PFSK-1 (cell line): Measurements from ENCODE around the gene HRH3.

Source experiments
- FOXP2 ChIP-seq: optimal IDR thresholded peaks from 2 replicates; pipeline ENCODE3; 2011; ENCODE audit warnings: borderline replicate concordance, control low read depth, inconsistent platforms; ENCODE audit not compliant: insufficient read depth; ENCODE audit errors: extremely low read length, extremely low read depth
- POLR2AphosphoS5 ChIP-seq: IDR thresholded peaks from 2 replicates; pipeline ENCODE4 v1.6.1; 2012; ENCODE audit warnings: low read depth, mild to moderate bottlenecking, control low read depth, low read length, moderate library complexity
- REST ChIP-seq, 2 experiments: IDR thresholded peaks; 2 replicates each; pipeline versions ENCODE4 v1.6.1 to v1.8.0; 2011 to 2012; ENCODE audit warnings: low read depth in 2 of 2, low read length in 2 of 2, control low read depth in 1 of 2, inconsistent platforms in 1 of 2, mild to moderate bottlenecking in 1 of 2, moderate library complexity in 1 of 2; ENCODE audit not compliant: insufficient read depth in 1 of 2
- SIN3A ChIP-seq: IDR thresholded peaks from 2 replicates; pipeline ENCODE4 v1.6.1; 2012; ENCODE audit warnings: mild to moderate bottlenecking, low read length, moderate library complexity, borderline replicate concordance; ENCODE audit not compliant: insufficient read depth
- TAF1 ChIP-seq: IDR thresholded peaks from 2 replicates; pipeline ENCODE4 v1.6.1; 2012; ENCODE audit warnings: low read length, control low read depth, borderline replicate concordance; ENCODE audit not compliant: insufficient read depth

HRH3 gene

GRCh38 chr20:62208795-62209755 lies 11.0 kb downstream of the HRH3 start:
- TF ChIP-seq SIN3A (no peak), FOXP2 (no peak), REST (IDR thresholded peaks at IDR 0.05; ENCODE audit: insufficient read depth in 1 of 2, low read depth in 2 of 2, low read length in 2 of 2) (no peak), TAF1 (no peak), POLR2AphosphoS5 (no peak)

GRCh38 chr20:62208061-62208794 lies 11.8 kb downstream of the HRH3 start:
- TF ChIP-seq SIN3A (no peak), FOXP2 (no peak), REST (IDR thresholded peaks at IDR 0.05; ENCODE audit: insufficient read depth in 1 of 2, low read depth in 2 of 2, low read length in 2 of 2) (no peak), TAF1 (no peak), POLR2AphosphoS5 (no peak)

- TF ChIP-seq FOXP2 (no peak), SIN3A (no peak), TAF1 (no peak), POLR2AphosphoS5 (no peak), REST (IDR thresholded peaks at IDR 0.05; ENCODE audit: insufficient read depth in 1 of 2, low read depth in 2 of 2, low read length in 2 of 2) (no peak)
Measured at GRCh38 chr20:62206388-62206775, 13.7 kb downstream of the HRH3 start.

- TF ChIP-seq SIN3A, result no peak
- TF ChIP-seq POLR2AphosphoS5, result no peak
- no peak for TF ChIP-seq FOXP2
- no peak for TF ChIP-seq TAF1
- TF ChIP-seq REST (IDR thresholded peaks at IDR 0.05; ENCODE audit: insufficient read depth in 1 of 2, low read depth in 2 of 2, low read length in 2 of 2), result no peak
Measured at GRCh38 chr20:62205618-62206387, 14.3 kb downstream of the HRH3 start.
